T-helper 2 cell (primary cell): Measurements from ENCODE around the gene BBS12.
A peak's percentile ranks its signal among the peaks of the same experiment; 100 is the strongest.

Source experiments
- DNase-seq, 5 experiments: peaks; one replicate each; pipeline versions ENCODE4 v3.0.0 to v3.0.0-alpha.2; 2012 to 2022
- total RNA-seq, 2 donors: gene quantifications; one replicate each; lab custom pipeline; 2026; lab: John Stamatoyannopoulos, UW

The BBS12 gene
- 1.6 to 3.8 reads per million in 2 donors for total RNA-seq

- DNase-seq, result peak; percentile 93 to 98 (median 98)
Observed at GRCh38 chr4:122732329-122733026, at the start of gene BBS12. Gene BBS12, plus strand, starts transcription at chr4:122732704. Its CDS starts 9,189 bp downstream, at chr4:122741893.

GRCh38 chr4:122686691-122687090 lies 45.8 kb upstream of the BBS12 start:
- peak in 1 of 5 experiments; percentile 41 for DNase-seq

- DNase-seq, result peak in 1 of 5 experiments; percentile 29
Observed at GRCh38 chr4:122687531-122688061, 44.9 kb upstream of the BBS12 start.

GRCh38 chr4:122688529-122689140 lies 43.9 kb upstream of the BBS12 start:
- no peak for DNase-seq

GRCh38 chr4:122689972-122690371 lies 42.5 kb upstream of the BBS12 start:
- DNase-seq, result peak in 1 of 5 experiments; percentile 86

GRCh38 chr4:122691988-122692387 lies 40.5 kb upstream of the BBS12 start:
- DNase-seq, result no peak

- no peak for DNase-seq
Observed at GRCh38 chr4:122692641-122693520, 39.6 kb upstream of the BBS12 start.

GRCh38 chr4:122695226-122695625 lies 37.3 kb upstream of the BBS12 start:
- DNase-seq, result no peak

GRCh38 chr4:122700178-122700725 lies 32.3 kb upstream of the BBS12 start:
- no peak for DNase-seq

GRCh38 chr4:122701061-122701460 lies 31.4 kb upstream of the BBS12 start:
- peak in 1 of 5 experiments; percentile 69 for DNase-seq

- DNase-seq, result no peak
Observed at GRCh38 chr4:122701965-122702364, 30.5 kb upstream of the BBS12 start.

GRCh38 chr4:122702939-122703338 lies 29.6 kb upstream of the BBS12 start:
- DNase-seq, result no peak

GRCh38 chr4:122703868-122704267 lies 28.6 kb upstream of the BBS12 start:
- no peak for DNase-seq

- peak in 1 of 5 experiments; percentile 21 for DNase-seq
Observed at GRCh38 chr4:122705009-122705408, 27.5 kb upstream of the BBS12 start.

GRCh38 chr4:122705547-122706117 lies 26.9 kb upstream of the BBS12 start:
- DNase-seq, result no peak

- no peak for DNase-seq
Observed at GRCh38 chr4:122706511-122706910, 26.0 kb upstream of the BBS12 start.

- no peak for DNase-seq
Observed at GRCh38 chr4:122707497-122707896, 25.0 kb upstream of the BBS12 start.

- no peak for DNase-seq
Observed at GRCh38 chr4:122709236-122709635, 23.3 kb upstream of the BBS12 start.

- DNase-seq, result no peak
Observed at GRCh38 chr4:122710434-122711308, 21.8 kb upstream of the BBS12 start.

GRCh38 chr4:122711919-122712318 lies 20.6 kb upstream of the BBS12 start:
- DNase-seq, result no peak

GRCh38 chr4:122712782-122713181 lies 19.7 kb upstream of the BBS12 start:
- DNase-seq, result peak in 1 of 5 experiments; percentile 45
